ENCODE data around the gene PHLDB1. TPM values are rescaled to one million over a fixed set of nuclear protein-coding genes. Genes with fewer than 3 reads are reported as not detected.

Gene PHLDB1
- polyA plus RNA-seq, 3 donors = 31.5 to 339 (median 208) TPM

GRCh38 chr11:118633319-118633690, 25.9 kb downstream of the PHLDB1 start:
- 82 to 87% (median 85%) methylated on average over 1 of the region's 1 CpG for WGBS, 3 donors
- H3K27ac ChIP-seq (ENCODE audit: low read depth, low read length) = no peak overlapping the region

GRCh38 chr11:118633979-118634378, 26.6 kb downstream of the PHLDB1 start:
- 42 to 51% (median 49%) methylated on average over 4 of the region's 4 CpGs for WGBS, 3 donors
- H3K27ac ChIP-seq (ENCODE audit: low read depth, low read length) = no peak overlapping the region

- no peak overlapping the region for H3K27ac ChIP-seq (ENCODE audit: low read depth, low read length)
- WGBS, 3 donors = 6 to 46% (median 30%) methylated on average over 37 to 41 of the region's 41 CpGs
Observed at GRCh38 chr11:118634431-118635236, 27.2 kb downstream of the PHLDB1 start.

GRCh38 chr11:118635237-118635591, 27.8 kb downstream of the PHLDB1 start:
- H3K27ac ChIP-seq (ENCODE audit: low read depth, low read length) = no peak overlapping the region
- 22 to 66% (median 48%) methylated on average over 15 of the region's 15 CpGs for WGBS, 3 donors

DNA sequence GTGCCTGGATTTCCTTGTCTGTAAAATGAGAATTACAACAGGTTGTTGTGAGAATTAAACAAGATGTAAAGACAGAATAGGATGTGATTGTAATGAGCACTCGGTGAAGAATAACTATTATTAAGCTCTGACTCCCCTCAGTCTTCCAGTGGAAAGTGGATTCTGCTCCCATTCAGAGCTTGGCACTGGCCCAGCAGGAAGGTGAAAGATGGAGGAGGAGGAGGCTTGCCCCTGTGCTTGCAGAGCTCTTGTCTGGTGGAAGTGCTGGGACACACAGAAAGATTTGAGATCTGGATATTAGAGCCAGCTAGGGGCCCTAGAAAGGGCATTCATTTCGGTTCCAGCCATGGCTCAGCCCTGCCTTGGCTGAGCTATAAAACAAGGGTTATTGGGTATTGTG, 28.2 kb downstream of the PHLDB1 start:
- no peak overlapping the region for H3K27ac ChIP-seq (ENCODE audit: low read depth, low read length)
- WGBS, 3 donors = 67 to 87% (median 79%) methylated on average over 2 of the region's 2 CpGs

DNA sequence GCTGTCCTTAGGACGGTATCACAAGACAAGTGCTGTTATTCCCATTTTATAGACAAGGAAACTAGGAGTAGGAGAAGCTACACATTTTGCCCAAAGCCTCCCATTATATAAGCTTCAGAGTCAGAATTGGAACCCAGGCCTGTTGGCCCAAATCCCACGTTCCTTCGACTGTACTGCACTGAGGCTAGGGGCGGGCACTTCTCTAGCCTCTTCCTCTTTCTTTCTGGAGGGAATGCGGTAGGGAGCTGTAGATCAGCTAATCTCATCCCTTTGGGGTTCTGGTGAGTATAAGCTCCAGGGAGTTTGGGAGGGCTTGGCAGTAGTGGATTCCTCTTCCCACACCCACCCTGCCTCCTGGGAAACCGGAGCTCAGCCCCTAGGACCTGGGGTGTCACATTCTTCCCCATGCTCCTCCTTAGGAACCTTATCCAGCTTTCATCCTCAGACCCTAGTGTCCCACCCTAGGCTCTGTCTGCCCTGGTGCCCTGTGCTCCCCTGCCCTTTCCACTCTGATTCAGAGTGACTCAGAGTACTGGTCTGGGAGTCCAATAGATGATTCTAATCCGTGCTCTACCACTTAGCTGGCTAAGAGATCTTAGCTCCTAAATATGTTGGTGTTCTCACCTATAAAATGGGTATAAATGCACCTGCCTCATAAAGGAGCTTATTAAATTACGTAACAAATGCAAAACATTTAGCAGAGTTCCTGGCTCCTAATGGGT, 29.3 kb downstream of the PHLDB1 start:
- H3K27ac ChIP-seq (ENCODE audit: low read depth, low read length) = no peak overlapping the region
- WGBS, 3 donors = 63 to 87% (median 68%) methylated on average over 8 of the region's 8 CpGs

- no peak overlapping the region for H3K27ac ChIP-seq (ENCODE audit: low read depth, low read length)
- WGBS, 3 donors = 90 to 94% (median 94%) methylated on average over 6 of the region's 6 CpGs
Observed at GRCh38 chr11:118638726-118639125, 31.3 kb downstream of the PHLDB1 start.

- WGBS, 3 donors = 77 to 93% (median 91%) methylated on average over 4 of the region's 4 CpGs
- no peak overlapping the region for H3K27ac ChIP-seq (ENCODE audit: low read depth, low read length)
Observed at GRCh38 chr11:118639899-118640298, 32.5 kb downstream of the PHLDB1 start.

- no peak overlapping the region for H3K27ac ChIP-seq (ENCODE audit: low read depth, low read length)
- 61 to 74% (median 74%) methylated on average over 5 of the region's 5 CpGs for WGBS, 3 donors
Observed at GRCh38 chr11:118640332-118641154, 33.1 kb downstream of the PHLDB1 start.

DNA sequence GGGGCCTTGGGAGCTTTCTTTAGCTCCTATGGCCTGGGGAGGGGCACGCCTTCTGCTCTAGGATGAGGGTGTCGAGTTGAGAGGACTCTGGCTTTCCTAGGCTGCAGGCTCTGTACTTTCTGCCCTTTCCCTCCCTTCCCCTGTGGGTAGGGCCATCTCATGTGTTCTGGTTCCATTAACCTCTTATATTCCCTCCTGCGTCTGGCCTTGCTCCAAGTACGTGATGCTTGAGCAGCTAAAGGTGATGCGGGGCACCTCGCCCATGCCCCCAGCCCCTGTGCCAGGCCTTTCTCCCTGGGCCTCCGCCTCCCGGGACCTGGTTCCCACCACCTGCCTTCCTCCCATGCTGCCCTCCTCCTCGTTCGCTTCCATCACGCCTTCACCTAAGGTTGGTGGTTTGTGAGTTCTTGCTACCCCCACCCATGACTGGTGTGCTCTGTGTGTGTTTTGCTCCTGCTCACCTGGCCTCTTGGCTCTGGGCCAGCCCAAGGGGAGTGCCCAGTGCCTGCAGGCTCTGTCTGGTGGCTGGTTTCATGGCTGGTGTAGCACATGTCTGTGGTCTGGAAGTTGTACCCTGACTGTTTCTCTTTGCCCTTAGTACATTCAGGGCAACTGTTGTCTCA, 34.1 kb downstream of the PHLDB1 start:
- no peak overlapping the region for H3K27ac ChIP-seq (ENCODE audit: low read depth, low read length)
- 46 to 87% (median 84%) methylated on average over 11 of the region's 11 CpGs for WGBS, 3 donors

DNA sequence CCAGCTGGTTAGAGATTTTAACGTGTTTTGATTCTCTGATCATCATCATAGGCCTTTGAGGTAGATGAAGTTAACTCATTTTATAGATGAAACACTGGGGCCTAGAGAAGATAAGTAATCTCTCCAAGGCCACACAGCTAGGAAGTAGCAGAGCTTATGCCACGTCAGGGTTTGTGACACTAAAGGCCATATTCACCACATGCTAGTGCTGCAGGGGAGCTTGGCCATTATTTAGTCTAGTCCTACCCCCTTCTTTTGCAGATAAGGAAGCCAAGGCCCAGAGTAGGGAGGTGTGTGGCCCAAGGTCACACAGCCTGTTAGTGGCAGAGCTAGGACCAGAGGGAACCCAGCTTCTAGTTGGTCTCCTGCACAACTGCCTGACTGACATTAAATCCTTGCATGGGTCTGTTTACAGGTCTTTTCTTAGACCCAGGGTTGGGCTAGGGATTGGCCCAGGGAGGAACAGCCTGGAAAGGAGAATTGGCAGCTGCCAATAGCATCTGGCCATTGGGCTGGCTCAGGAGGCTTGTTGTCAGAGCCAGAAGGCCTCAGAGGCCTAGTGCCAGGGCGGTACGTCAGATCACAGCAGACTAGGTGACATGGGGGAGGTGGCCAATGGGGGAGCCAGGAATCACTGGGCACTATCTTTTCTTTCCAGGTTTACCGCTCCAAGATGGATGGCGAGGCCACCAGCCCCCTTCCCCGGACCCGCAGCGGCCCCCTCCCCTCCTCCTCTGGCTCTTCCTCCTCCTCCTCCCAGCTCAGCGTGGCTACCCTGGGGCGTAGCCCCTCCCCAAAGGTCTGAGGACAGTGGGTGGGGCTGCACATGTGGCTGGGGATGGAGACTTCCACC, 36.0 kb downstream of the PHLDB1 start:
- H3K27ac ChIP-seq (ENCODE audit: low read depth, low read length) = no peak overlapping the region
- WGBS, 3 donors = 67 to 88% (median 82%) methylated on average over 10 to 11 of the region's 11 CpGs

DNA sequence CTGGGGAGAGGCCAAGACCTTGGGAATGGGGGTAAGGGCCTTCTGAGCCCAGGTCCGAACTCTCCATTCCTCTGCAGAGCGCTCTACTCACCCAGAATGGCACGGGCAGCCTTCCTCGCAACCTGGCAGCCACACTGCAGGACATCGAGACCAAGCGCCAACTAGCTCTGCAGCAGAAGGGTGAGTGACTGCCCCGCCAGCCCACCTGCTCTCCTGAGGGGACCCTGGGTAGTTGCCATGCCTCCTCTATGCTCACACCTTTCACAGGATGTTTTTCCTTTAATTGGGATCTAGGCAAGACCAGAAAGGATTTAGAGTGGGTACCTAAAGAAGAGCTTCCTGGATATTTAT, 36.6 kb downstream of the PHLDB1 start:
- 86 to 93% (median 91%) methylated on average over 7 of the region's 7 CpGs for WGBS, 3 donors
- H3K27ac ChIP-seq (ENCODE audit: low read depth, low read length) = no peak overlapping the region

- no peak overlapping the region for H3K27ac ChIP-seq (ENCODE audit: low read depth, low read length)
- 89 to 92% (median 92%) methylated on average over 10 of the region's 10 CpGs for WGBS, 3 donors
Observed at GRCh38 chr11:118644496-118644895, 37.1 kb downstream of the PHLDB1 start.

DNA sequence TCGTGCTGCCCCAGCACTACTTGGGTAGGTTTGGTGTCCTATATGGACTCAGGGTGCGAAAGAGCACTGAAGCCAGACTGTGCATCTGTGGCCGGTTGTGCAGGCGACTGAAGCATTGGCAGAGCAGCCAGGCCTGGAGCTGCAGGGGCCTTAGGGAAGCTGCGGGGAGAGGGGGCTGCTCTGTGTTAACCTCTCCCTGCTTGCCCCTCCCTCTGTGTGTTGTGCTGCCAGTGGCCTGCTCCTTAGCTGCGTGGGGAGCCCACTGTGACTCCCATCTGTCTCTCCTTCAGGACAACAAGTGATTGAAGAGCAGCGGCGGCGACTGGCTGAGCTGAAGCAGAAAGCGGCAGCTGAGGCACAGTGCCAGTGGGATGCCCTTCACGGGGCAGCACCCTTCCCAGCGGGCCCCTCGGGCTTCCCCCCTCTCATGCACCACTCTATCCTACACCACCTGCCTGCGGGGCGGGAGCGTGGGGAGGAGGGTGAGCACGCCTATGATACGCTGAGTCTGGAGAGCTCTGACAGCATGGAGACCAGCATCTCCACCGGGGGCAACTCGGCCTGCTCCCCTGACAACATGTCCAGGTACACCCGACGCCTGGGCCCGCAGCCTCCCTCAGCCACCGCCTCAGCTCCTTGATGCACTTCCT, 37.8 kb downstream of the PHLDB1 start:
- no peak overlapping the region for H3K27ac ChIP-seq (ENCODE audit: low read depth, low read length)
- WGBS, 3 donors = 90 to 96% (median 92%) methylated on average over 22 to 24 of the region's 24 CpGs

DNA sequence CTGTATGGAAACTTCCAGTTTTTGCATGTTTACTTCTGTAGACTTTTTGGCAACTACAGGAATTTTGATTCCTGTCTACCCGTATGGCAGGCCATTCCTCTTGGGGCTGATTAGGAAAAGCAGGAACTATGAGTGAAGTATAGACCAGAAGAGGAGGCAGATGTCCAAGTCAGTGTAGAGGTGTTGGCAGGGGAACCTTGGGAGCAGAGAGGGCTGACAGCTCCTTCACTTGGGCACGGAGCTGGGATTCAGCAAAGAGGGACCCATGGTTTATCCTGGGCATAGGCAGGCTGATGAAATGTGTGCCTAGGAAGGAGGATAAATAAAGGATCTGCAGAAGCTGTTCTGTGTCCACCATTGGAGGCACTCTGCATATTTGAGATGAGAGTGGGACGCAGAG, 39.0 kb downstream of the PHLDB1 start:
- H3K27ac ChIP-seq (ENCODE audit: low read depth, low read length) = no peak overlapping the region
- WGBS, 3 donors = 52 to 57% (median 55%) methylated on average over 3 of the region's 3 CpGs

- 63 to 86% (median 66%) methylated on average over 5 of the region's 5 CpGs for WGBS, 3 donors
- H3K27ac ChIP-seq (ENCODE audit: low read depth, low read length) = no peak overlapping the region
Observed at GRCh38 chr11:118648291-118648690, 40.9 kb downstream of the PHLDB1 start.

DNA sequence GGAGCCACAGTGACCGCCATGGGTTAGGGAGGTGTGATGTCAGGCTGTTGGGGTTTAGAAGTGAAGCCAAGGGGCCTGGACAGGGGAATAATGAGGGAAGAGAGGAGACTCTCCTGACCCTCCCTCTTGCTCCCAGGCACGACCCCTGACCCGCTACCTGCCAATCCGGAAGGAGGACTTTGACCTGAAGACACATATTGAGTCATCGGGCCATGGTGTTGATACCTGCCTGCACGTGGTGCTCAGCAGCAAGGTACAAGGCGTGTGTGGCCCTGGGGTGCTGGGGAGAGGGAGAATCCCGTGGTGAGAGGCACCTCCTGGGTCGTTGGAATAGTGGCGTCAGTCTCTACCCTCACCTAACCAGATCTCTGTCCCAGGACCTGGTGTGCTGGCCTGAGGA, 42.5 kb downstream of the PHLDB1 start:
- WGBS, 3 donors = 80 to 92% (median 86%) methylated on average over 10 of the region's 10 CpGs
- no peak overlapping the region for H3K27ac ChIP-seq (ENCODE audit: low read depth, low read length)

All from adipose tissue (tissue), 3 donors.